Right lobe of liver (tissue), 6 donors: ENCODE measurements around the gene FAXDC2. TPM values are rescaled to one million over a fixed set of nuclear protein-coding genes. Genes with fewer than 3 reads are reported as not detected.

Experiments
- ATAC-seq, 4 donors: fragments of 200-7000 bp; cut with Tn5 transposase; one replicate each; pipeline ENCODE4 v1.9.1; 2020; ENCODE audit warnings: mild to moderate bottlenecking in 4 of 4, moderate library complexity in 4 of 4
- DNase-seq, 3 donors: peaks; one replicate each; pipeline ENCODE4 v3.0.0-alpha.2; 2020
- H3K27ac ChIP-seq, 3 donors: fragments of 200-600 bp; one replicate each; pipeline ENCODE4 v1.8.0; 2022
- H3K27me3 ChIP-seq, 2 donors: fragments of 200-600 bp; one replicate each; pipeline ENCODE4 v1.8.0; 2022
- H3K36me3 ChIP-seq, 4 donors: fragments of 200-600 bp; sonication (generic) in 1 of 4; one replicate each; pipeline versions ENCODE4 v1.5.1 to v1.8.0; 2017 to 2022; ENCODE audit warnings: control low read depth in 1 of 4
- H3K4me1 ChIP-seq, 4 donors: fragments of 200-600 bp; sonication (generic) in 1 of 4; one replicate each; pipeline versions ENCODE4 v1.5.1 to v1.8.0; 2017 to 2022; ENCODE audit warnings: control low read depth in 1 of 4
- H3K4me3 ChIP-seq, 3 donors: fragments of 200-600 bp; one replicate each; pipeline ENCODE4 v1.8.0; 2022
- H3K9me3 ChIP-seq, 4 donors: fragments of 200-600 bp; sonication (generic) in 1 of 4; one replicate each; pipeline versions ENCODE4 v1.5.1 to v1.8.0; 2017 to 2022; ENCODE audit warnings: control low read depth in 1 of 4
- POLR2A ChIP-seq: fragments of 450-650 bp; IDR thresholded peaks from one replicate; pipeline ENCODE4 v1.6.1; 2017; ENCODE audit warnings: antibody characterized with exemption, mild to moderate bottlenecking
- WGBS: methylation state at CpG from one replicate; pipeline ENCODE4 v1.1.6; 2018; ENCODE audit warnings: low coverage, low lambda C conversion rate; ENCODE audit not compliant: insufficient coverage; ENCODE audit errors: missing lambda C conversion rate; 5-methylcytosine and 5-hydroxymethylcytosine counted together
- intact Hi-C, 2 donors: fragments of 100-400 bp; cut with DNase I; formaldehyde crosslinking; loops; one replicate each; pipeline versions ENCODE4 v1.11.2 to v1.14.1; 2022
- total RNA-seq, 6 experiments: library from RNA; depleted of rRNA in 2 of 6; stranded (reverse); fragments of >200 nt in 2 of 6; fragmentation: NEBNext Ultra II Directional in 3 of 6; extraction: Animal tissue kit (Norgen Biotek cat#: 25700) in 3 of 6; gene quantifications; one replicate each; pipeline versions ENCODE4 v1.1.0 to v1.2.4, GENCODE V29; 2016 to 2023
- TF ChIP-seq, protein P1 (sequence below), 4 donors: fragments of 200-600 bp in 3 of 4; fragments of 450-650 bp in 1 of 4; IDR thresholded peaks; one replicate each; pipeline versions ENCODE4 v1.5.1 to v1.8.0; 2016 to 2022; ENCODE audit warnings: antibody characterized with exemption in 4 of 4, mild to moderate bottlenecking in 2 of 4
- donor health status: DM: no; HTN: yes; CAD: no.
- donor health status: DM: no; HTN: no; CAD: no.
- donor health status: DM: no; HTN: no; CAD: no.
- donor health status: DM: no; HTN: yes; CAD: no.
- donor health status: DM: no; HTN: yes; CAD: no.

The FAXDC2 gene
- total RNA-seq, 6 experiments from 2014 or later = 27.3 to 98.1 (median 53.2) TPM

DNA sequence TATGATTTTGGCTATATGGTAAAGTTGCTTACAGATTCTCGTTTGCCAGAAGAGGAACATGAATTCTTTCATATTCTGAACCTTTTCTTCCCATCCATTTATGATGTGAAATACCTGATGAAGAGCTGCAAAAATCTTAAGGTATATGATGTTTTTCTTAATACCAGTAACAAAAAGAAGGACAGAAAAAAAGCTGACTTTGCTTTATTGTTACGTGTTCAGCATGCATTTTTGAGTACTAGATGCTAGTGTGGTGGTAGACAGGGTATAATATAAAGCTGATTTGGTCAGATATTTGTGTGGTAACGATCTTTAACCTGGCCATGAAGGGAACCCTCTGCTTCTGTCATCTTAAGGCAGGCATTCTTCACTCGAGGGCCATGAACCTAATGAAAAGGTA lies 21.3 kb upstream of the FAXDC2 start:
- no peak for ATAC-seq
- intact Hi-C loops = no loop called here
- TF ChIP-seq, protein P1, sequence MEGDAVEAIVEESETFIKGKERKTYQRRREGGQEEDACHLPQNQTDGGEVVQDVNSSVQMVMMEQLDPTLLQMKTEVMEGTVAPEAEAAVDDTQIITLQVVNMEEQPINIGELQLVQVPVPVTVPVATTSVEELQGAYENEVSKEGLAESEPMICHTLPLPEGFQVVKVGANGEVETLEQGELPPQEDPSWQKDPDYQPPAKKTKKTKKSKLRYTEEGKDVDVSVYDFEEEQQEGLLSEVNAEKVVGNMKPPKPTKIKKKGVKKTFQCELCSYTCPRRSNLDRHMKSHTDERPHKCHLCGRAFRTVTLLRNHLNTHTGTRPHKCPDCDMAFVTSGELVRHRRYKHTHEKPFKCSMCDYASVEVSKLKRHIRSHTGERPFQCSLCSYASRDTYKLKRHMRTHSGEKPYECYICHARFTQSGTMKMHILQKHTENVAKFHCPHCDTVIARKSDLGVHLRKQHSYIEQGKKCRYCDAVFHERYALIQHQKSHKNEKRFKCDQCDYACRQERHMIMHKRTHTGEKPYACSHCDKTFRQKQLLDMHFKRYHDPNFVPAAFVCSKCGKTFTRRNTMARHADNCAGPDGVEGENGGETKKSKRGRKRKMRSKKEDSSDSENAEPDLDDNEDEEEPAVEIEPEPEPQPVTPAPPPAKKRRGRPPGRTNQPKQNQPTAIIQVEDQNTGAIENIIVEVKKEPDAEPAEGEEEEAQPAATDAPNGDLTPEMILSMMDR (IDR thresholded peaks at IDR 0.05) = no peak
- no peak for TF ChIP-seq POLR2A
- H3K4me3 ChIP-seq = no peak overlapping the region
- DNase-seq = no peak
- H3K9me3 ChIP-seq = no peaks in the 10 kb centered on the region
- 87% methylated on average over 4 of the region's 4 CpGs for WGBS
- peaks cover 0 to 63% (median 21%) of the 10 kb centered on the region in 4 donors for H3K36me3 ChIP-seq
- no peaks in the 10 kb centered on the region for H3K4me1 ChIP-seq
- no peaks in the 10 kb centered on the region for H3K27me3 ChIP-seq
- no peak overlapping the region for H3K27ac ChIP-seq

DNA sequence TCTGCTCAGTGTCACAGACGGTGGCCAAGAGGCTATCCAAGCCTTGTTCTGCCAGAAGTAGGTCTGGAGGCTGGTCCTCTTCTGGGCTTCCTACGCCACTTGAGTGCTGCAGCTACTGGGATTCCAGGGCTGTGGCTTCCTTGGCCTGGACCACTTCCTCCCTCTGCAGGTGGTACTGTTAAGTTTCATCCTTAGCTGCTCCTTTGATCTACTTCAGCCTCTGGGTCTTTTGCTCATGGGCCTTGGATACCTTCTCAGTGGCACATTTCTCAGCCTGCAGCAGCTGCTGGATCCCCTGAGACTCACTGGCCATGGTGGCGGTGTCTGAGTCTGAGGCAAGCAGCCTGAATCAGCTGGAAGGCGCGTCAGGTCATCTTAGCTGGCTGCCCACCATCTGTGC lies 18.3 kb upstream of the FAXDC2 start:
- ATAC-seq = peak; percentile 48 to 69 (median 54)
- no peak for TF ChIP-seq POLR2A
- TF ChIP-seq, protein P1 (IDR thresholded peaks at IDR 0.05) = peak in 2 of 4 donors; percentile 19 to 25
- Histone ChIP-seq H3K27me3 (no peaks in the 10 kb centered on the region), H3K4me3 (no peak overlapping the region), H3K9me3 (no peaks in the 10 kb centered on the region), H3K36me3 (peaks cover 0 to 49% (median 11%) of the 10 kb centered on the region in 4 donors), H3K4me1 (no peaks in the 10 kb centered on the region), H3K27ac (no peak overlapping the region)
- WGBS = 96% methylated on average over 5 of the region's 5 CpGs
- intact Hi-C loops = no loop called here
- DNase-seq = no peak

DNA sequence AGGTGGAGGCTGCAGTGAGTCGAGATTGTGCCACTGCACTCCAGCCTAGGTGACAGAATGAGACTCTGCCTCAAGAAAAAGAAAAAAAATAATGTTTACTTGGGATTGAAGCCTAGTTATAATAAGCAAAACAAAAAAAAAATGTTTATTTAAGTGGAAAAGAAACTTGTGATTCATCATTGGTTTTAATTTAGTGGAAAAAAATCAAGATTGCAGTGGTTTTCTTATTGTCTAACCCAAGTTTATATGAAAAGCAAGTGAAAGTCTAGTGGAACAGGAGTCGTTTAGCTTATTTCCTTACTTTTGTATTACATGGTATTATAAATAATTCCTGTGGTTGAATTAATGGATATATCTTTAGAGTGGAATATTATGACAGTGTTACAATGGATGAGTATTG lies 16.4 kb upstream of the FAXDC2 start:
- Histone ChIP-seq H3K36me3 (peaks cover 0 to 35% (median 4%) of the 10 kb centered on the region in 4 donors), H3K27me3 (no peaks in the 10 kb centered on the region), H3K9me3 (no peaks in the 10 kb centered on the region), H3K4me3 (no peak overlapping the region), H3K27ac (no peak overlapping the region), H3K4me1 (peaks cover 0 to 4% (median 0%) of the 10 kb centered on the region in 4 donors)
- 94% methylated on average over 2 of the region's 2 CpGs for WGBS
- ATAC-seq = no peak
- DNase-seq = no peak
- intact Hi-C loops = no loop called here
- no peak for TF ChIP-seq POLR2A
- TF ChIP-seq, protein P1 (IDR thresholded peaks at IDR 0.05) = no peak

DNA sequence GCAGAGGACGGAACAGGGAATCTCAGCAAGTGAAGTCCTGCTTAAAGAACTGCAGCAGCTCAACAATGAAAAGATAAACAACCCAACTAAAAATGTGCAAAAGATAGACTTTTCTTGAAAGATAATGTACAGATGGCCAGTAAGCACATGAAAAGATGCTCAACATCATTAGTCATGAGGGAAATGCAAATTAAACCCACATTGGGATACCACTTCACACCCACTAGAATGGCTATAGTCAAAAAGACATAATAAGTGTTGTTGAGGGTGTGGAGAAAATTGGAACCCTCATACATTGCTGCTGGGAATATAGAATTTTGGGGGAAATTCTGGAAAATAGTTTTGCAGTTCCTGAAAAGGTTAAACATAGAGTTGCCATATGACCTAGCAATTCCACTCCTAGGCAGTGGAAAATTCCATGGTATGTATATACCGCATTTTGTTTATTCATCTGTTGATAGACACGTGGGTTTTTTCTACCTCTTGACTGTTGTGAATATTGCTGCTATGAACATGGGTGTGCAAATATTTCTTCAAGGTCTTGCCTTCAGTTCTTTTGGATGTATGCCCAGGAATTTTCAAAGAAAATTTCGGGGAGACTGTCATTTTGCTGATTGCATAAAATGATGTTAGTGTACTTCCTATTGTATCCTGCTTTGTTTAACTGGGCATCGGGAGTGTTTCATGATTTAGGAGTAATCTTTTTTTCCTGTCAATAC lies 15.2 kb upstream of the FAXDC2 start:
- peaks cover 0 to 23% (median under 1%) of the 10 kb centered on the region in 4 donors for H3K36me3 ChIP-seq
- H3K4me1 ChIP-seq = peaks cover 0 to 14% (median 4%) of the 10 kb centered on the region in 4 donors
- intact Hi-C loops = no loop called here
- H3K9me3 ChIP-seq = no peaks in the 10 kb centered on the region
- ATAC-seq = no peak
- no peak for TF ChIP-seq POLR2A
- TF ChIP-seq, protein P1 (IDR thresholded peaks at IDR 0.05) = no peak
- H3K27me3 ChIP-seq = no peaks in the 10 kb centered on the region
- H3K4me3 ChIP-seq = no peak overlapping the region
- no peak overlapping the region for H3K27ac ChIP-seq
- DNase-seq = no peak
- WGBS = 67% methylated on average over 5 of the region's 5 CpGs
